Measurements from ENCODE around the gene LHX8.
"Not testable (repeated sequence)": the region's sequence is repeated elsewhere in the genome, so short reads cannot be mapped to it uniquely, and the experiment has no call there.

Gene LHX8

DNA sequence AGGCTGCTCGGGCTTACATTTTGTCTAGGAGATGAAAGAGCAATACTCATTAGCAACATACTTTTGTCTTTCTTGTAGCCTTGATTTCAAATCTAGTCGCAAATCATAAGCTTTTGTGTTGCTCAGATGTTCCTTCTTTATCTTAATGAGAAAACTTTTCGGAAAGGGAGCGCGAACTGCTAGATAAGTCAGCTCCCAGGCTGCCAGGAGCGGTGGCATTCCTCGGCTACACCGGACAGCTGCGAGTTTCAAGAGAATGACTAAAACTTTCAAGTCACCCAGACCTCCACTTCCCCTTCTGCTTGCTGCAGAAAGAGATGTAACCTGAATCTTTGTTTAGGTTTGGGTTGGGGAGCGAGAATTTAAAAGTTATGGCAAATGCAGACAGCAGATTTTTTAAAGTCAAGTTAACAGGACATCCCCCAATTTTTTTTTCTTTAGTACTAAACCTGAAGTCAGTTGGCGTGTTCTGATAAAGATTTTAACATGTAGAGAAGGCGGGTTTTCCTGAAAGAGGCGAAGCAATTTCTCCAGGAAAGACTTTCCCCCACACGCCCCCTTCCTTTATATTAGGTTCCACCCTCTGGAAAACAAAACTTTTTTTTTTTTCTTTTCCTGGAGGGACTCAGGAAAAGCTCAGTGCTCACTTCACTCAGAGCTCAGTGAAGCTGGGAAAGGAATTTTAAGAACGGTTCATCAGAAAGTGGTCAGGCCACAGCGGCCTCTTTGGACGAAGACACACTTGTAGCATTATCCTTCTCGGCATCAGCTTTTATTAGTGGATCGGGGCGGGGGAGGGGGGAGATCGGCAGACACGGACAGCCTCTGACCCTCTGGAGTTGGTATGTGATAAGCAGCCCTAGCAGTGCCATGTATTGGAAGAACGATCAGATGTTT is at the start of gene LHX8:
TSS of gene LHX8 (plus strand) at position 639 of the 897 bp plus-strand sequence. CDS start 2,227 bp downstream, outside the sequence.
- no peak for DNase-seq

DNA sequence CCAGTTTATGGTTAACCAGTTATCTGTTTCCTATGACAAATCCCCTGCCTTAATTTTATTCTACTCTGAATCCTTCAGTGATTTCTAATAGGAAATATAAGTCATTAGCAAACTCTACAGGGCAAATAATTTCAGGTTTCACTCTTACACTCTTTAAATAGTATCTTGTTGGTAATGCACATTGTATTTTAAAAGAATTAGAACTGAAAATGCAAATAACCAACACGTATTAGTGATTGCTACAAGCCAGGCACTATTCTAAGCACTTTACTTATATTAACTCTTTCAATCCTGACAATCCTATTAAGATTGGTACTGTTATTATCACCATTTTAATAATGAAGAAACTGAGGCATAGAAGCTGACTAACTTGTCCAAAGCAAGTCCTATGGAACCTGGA is 48.3 kb upstream of the LHX8 start:
- no peak for DNase-seq

DNA sequence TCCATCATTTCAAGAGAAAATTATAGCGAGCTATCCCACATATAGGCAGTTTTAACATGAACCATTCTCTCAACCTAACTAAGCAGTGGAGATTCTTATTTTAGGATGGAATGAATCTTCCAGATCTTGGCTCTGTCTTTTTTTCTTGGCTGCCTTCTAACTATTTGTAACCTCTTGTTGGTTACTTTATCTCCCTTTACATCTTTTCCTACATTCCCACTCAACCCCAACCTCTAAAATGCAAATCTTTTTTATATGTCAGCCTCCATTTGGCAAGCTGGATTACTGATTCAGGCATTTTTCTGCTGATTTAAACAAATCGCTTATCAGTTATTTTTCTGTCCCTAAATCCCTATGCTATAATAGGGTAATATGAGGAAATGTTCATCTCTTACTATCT is 46.9 kb upstream of the LHX8 start:
- DNase-seq: no peak

DNA sequence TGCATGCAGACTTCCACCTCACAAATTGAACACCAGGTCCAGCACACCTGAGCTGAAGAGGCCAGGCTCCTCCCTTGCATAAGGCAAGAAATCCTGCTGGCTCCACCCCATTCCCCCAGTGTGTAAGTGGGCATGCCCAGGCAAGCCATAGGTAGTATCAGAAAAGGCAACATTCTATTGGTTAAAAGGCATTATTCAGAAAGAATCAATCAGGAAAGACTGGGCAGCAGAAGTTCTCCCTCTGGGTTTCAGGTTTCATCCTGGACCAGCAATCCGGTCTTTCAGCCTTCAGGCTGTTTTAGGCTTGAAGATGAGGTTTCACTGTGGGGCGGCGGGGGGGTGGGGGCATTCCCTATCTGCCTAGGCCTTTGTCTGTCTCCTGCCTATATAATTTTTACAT is 42.0 kb upstream of the LHX8 start:
- no peak for DNase-seq

DNA sequence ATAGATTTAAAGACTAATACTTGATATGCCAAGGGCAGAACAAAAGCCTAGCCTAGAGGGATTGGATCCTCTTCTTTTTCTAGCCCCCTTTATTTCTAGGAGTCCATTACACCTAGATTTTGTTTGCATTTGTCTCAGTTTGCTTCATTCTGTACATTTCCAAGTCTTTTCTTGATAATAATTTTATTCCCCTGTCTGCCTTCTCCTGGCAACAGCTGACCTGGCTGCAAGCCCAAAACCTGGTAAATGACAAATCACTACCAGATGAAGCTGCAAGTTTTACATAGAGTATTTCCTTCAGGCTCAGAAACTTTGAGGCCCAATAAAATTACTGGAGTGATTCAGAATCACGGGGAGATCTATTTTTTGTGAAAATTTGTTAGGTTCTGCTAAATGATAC is 36.5 kb upstream of the LHX8 start:
- DNase-seq: no peak

DNA sequence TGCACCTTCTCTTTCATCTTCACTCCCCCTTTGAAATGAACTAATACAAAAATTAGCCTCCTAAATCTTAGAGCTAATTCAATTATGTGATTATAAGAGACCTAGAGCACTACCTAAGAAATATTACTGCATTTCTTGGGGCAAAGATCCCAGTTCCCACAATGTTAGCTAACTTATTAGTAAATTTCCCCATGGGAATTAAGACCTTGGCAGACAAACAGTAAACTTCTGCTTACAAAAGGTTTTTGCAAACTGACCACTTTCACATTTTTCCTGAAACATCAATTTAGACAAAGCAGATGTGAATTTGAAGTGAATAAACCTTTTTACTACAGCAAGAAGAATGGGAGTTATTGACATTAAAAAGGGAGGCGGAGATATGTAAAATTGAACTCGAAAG is 34.6 kb upstream of the LHX8 start:
- no peak for DNase-seq

DNA sequence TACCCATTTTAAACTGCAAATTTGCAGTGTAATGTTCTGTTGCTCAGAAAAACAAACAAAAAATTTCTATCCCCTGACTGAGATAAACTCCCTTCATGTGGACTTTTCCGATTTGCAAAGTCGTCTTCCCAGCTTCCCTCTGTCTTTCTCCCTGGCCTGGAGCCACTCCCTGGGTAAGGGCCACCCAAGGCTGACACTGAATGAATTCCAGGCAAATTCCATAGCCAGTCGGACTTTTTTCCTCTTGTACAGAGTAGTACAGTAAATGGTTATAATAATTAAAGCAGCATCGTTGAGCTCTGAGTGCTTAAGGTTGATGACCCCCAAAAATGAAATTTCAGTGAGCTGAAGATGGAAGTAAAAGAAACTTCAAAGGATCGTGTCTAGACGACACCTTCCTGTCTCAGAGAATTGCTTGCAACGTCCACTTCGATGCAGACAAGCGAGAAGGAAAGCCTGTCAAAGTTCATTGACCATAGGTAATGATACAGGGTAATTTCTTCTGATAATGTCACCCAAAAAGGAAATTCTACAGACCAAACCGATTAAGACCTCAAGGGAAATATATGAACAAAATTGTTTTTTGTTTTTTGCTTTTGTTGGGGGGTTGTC is 33.6 kb upstream of the LHX8 start:
- DNase-seq: no peak

DNA sequence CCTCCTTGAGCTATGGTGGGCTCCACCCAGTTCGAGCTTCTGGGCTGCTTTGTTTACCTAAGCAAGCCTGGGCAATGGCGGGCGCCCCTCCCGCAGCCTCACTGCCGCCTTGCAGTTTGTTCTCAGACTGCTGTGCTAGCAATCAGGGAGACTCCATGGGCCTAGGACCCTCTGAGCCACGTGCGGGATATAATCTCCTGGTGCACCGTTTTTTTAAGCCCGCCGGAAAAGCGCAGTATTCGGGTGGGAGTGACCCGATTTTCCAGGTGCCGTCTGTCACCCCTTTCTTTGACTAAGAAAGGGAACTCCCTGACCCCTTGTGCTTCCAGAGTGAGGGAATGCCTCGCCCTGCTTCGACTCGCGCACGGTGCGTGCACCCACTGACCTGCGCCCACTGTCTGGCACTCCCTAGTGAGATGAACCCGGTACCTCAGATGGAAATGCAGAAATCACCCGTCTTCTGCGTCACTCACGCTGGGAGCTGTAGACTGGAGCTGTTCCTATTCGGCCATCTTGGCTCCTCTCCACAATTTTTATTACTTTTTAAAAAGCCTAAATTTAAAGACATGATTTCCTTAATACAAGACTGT is 21.7 kb upstream of the LHX8 start:
- not testable (repeated sequence) for DNase-seq

DNA sequence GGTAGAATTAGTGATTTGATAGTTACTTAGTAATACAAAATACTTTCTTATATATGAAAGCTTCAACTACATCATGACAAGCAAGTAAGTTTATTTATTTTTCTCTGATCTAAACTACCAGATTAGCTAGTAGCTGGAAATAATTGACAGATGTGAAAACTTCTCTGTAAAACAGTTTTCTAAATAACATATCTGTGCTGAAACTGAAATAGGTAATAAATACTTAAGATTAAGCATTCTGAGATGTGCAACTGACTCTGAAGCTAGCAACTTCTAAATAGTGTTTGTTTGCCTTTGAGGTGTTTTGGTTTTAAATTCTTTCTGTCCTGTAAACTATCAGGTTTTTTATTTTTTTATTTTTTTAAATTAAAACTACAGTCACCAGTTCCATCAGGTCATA is 18.5 kb upstream of the LHX8 start:
- no peak for DNase-seq

DNA sequence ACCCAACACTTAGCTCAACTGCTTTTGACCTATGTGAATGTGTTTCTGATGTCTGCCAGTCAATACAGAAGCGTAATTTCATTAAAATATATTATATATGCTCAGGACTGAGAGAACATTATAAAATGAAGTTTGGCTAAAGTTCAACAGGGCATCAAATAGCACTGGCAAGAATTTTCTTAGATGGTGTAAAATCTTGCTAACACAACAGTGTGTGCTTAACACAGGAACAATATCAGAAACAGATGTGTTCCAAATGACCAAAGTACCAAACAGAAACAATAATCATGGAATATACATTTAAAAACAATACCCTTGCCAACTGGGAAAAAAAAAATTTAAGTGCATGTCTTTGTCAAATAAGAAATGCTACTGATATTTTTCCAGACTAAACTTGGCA is 10.4 kb upstream of the LHX8 start:
- no peak for DNase-seq

DNA sequence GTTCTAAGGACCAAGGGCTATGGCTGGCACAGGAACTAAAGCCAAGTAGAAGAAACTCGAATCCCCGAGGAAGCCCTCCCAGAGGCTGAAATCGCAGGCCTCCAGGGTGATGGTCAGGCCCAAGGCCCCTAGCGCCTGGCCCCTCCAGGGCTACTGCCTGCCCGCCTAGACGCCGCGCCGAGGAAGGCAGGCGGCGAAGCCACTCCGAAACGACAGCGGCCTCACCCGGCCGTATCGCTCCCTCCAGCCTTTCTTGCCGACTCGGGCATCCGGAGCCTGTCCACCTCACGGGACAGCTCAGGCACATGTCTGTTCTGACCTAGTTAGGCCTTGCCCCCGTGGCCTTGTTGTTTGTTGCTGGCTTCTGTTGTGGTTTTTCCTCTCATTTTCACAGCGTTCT is 9.7 kb upstream of the LHX8 start:
- DNase-seq: no peak

DNA sequence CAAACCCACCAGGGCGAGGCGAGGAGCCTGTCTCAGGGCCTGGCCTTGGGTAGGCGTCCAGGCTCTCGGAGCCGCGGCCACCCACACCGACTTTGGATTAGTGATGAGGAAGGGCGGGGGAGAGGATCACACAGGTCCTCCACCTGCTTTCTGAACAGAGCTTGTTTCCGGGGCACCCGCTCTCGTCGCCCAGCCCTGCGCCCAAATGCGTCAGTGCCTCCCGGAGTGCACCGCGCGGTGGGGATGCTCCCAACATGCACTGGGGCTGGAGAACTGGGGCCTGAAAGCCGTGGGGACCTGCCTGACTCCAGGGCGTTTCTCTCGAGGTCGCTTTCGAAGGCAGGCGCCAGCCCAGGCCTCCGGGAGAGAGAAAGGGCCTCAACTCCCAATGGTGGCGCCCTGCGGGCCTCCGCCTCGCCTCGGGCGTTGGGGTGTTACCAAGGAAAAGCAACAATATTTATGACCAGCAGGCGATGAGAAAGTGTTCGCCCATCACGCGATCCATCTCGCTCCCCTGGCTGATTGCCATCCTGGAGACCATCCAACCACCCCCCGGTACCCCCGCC is 8.9 kb upstream of the LHX8 start:
- no peak for DNase-seq

DNA sequence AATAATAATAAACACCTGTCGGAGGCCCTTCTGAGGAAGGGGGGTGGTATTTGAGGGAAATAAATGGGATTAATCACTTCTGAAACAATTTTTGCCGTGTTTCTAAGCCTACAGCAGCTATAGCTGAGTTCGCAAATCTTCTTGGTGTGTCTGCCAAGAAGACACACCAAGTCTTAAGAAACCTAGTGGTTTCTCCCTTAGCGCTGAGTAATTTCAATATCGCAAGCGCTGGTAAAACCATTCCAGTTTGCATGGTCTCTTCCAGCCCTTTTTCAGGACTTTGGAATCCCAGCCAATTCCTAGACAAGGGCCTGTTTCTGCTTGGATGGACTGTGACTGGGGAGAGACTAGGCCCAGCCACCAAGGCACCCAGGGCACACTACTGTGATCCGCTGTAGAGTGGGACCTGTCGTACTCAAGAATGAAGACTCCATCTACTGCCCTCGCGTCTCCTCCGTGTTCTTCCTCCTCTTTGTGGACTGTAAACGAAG is 7.5 kb upstream of the LHX8 start:
- DNase-seq: no peak

DNA sequence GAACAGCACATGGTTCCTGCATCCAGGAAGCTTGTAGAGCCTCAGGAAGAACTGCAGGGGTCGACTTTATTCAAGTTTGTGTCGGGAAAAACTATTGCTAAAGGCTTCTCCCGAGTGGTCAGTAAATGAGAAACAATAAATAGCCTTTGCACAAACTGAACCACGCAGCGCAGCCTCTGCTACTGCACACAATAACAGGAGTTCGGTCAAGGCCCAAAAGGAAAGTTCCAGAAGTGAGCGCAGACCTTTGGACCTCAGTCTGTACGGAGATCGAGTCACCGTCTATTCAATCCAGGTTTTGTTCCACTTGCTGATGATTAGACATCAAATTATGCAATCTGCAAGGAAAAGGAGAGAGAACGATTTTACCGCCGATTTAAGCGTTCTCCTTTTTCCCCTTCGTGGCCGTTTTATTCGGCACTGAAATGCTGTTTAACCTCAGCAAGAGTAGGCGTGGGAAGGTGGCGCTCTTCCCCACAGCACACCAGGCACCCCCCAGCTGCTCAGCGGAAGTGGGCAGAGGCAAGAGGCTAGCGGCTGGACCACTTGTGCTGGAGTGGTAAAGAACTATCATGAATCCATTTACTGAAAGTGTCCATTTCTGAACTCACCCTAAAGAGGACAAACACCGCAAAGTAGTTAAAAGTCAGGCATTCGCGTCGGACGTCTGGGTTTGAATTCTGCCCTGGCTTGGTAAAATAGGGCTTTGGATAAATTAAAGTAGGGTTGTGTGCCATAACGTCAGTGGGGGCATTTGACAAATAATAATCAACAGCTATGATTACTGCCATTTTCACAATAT is 6.1 kb upstream of the LHX8 start:
- no peak for DNase-seq

DNA sequence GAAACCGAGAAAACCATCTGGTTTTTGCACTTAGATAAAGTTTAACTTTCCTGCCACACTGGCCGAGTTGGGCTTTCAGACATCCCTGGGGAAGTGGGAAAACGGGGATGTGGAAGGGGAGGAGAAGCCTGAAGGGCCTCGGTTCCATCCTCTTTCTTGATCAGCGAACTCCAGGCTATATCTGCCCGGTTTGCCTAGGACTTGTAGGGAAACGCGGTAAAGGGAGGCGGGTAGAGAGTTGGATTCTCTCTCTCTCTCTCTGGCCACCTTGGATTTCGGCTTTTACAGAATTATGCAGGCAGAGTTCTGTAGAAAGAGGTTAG is 4.6 kb upstream of the LHX8 start:
- no peak for DNase-seq

DNA sequence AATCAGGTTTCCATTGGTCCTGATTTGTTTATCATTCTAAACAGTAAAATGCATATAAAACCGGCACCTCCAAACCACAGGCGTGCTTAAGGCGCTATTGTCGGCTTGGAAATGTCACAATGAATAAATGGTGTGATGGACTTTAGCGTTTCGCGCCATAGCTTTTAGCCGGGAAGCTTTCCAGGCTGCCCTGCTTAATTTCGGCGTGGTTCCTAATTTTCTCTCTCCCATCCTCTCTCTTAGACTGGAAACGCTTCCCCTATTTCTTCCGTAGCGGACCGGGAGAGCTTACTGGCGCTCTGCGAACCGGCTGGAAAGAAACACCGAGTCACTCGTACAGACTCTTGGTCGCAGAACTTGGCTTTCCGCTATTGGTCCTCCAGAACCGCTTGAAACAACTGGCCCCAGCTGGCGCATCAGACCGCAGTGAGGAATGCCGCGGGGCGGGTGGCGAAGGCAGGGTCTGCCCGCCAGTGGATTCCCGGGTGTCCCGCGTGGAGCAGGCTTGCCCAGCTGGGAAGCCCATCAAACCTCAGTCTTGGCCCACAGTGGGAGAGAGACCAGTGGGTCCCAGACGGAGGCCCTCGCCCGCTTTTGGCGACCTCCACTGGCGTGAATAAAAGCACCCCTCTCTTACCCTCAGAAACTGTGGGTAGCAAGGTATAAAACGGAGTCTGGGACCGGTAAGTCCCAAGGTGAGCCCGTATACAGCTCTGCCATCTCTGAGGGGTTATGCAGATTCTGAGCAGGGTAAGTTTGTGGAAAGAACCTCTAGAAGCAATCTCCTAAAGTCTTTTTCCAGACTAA is 4.0 kb upstream of the LHX8 start:
- no peak for DNase-seq

DNA sequence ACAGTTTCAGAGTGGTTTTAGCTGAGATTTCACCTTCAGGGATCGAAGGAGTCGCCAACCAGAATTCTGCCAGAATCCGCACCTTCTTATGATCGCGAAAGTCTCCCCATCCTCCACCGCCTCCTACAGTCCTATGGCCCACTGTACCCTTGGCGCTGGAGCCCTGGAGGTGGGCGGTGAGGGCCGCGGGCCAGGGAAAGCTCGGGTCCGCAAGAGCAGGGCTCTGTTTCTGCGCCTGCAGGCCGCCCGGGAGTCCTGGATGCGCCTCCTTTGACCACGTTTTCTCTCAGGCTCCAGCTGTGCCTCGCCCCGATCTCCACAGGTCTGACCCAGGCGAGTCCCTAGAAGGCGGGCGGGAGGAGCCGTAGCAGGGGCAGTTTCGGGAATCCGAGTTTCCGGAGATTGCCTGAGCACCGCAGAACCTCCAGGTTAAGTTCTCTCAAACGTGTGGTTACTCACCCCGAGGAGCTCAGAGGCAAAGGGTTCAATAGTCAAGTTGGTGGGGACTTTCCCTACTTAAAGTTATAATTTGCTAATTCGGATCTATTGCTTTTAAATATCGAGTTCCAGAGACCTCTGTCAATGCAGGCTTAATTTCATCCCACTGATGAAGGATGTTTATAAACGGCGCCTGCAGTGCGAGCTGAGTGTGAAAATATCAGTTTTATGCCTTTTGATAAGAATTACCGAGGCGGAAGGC is 3.2 kb upstream of the LHX8 start:
- DNase-seq: no peak

DNA sequence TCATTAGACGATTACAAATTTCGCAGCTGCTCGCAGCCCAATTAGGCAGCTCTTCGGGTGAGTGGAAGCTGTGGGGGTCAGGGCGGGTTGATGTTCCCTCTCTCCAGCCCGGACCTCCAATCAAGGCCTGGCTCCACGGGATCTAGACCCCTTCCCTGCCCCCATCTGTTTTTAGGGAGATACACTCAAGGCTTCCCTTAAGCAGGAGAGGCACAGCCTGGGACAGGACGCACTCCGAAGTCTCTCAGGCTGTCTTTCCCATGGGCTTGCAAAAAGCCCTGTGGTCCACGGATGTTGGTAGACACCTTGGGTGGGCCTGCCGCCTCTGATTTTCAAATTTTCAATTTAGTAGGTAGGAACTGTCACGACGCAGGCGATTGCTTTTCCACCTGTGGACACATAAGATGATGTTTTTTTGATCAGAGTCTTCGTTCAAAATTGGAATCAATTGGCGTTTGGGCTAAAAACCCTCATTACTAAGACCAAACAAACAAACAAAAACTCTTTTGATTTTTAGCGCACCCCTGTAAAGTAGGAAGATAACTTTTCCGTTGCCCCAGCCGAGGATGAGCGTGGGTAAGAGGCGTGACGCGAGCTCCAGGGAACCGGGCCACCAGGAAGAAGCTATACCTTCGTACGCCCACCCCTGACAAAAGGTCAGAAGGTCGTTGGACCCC is 2.5 kb upstream of the LHX8 start:
- no peak for DNase-seq

DNA sequence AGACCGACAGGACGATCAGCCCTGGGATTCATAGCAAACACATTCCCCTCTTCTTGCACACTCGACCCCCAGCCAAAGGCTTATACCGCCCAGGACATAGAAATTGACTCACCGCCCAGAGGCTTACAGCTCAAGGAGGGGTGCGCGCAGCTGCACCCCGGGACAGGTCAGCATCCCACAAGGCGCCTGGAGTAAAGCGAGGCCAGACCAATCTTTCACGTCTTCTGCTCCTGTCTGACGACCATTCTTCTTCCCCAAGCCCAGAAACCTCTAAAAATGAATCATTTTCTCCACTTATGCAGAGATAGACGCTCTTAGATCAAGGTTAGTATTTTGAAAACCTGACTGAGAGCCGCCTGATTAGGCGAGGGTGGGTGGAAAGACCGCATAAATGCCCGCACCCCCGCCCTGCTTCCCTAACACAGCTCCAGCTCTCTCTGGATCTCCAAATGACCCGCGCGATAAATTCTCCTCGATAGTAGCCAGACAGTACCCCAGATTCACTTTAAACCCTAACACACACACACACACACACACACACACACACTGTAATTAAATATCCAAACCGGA is 1.9 kb upstream of the LHX8 start:
- no peak for DNase-seq

DNA sequence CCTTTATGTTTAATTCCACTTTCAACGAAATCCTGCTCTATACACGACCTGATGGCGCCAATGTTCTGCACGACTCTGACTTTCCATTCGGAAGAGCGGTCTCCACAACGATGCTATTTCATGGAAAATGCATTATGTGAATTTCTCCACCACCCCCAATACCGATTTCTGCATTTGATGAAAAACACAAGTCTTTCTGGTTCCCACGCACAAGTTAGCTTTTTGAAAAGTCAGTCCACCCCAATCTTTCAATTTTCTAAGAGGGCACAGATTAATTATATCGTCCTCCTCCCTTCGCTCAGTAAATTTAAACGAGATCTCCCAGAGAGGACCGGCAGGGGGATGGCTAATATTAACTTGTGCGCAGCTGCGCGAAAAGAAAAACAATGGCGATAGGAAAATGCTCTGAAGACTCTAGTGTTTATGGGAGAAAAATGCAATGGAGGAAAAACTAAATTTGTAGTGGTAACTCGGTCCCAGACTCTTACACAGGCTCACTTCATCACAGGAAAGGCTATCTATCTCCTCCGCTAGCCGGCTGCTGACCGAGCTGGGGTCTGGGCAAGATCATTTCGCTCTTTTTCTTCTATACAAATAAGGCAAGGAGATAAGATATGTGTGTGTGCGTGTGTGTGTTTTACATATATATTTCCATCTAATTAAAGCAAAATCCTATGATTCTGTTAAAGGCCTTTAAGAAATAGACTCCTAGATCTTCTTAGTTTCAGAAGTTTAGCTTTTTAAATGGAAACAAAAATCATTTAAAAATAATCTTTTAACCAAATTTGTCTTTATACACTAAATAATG is 1.2 kb upstream of the LHX8 start:
- DNase-seq: no peak
